ENCODE results near the gene CDH8.
"Not testable (repeated sequence)": the region's sequence is repeated elsewhere in the genome, so short reads cannot be mapped to it uniquely, and the experiment has no call there.

Gene CDH8

DNA sequence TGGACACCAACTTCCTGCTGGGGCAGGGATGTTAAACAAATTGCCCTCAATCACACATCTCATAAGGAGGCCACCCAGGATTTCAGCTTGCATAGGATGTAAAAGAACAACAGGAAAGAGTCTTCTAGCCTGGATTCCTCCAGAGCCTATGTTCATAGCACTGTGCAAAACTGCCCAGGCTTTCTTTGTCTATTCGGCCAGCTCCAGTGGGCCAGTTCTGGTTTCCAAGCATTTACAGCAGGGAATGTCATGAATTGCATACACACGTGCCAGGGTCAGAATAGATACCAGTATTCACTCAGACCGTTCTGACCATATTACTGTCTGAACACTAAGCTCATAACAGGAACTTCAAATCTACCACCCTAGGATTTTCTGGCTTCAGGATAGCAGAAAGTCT, 273.2 kb downstream of the CDH8 start:
- no peak for DNase-seq

DNA sequence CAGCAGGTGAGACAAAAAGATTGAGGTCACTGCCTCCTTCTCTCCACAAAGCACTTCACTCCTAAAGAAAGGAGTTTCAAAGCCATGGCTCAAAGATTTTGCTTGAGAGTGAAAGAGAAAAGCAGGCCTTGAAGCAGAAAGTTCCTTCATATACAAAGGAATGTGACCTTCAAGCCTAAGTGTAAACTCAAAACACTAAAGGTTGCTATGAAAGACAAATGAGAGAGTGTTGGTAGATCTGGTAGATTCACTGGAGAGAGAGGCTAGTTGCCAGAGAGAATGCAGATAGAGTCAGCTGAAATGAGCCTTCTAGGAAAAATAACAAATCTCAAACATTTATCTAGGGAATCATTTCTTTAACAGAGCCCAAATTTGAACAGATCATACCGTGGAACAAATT, 305.2 kb downstream of the CDH8 start:
- DNase-seq: no peak

DNA sequence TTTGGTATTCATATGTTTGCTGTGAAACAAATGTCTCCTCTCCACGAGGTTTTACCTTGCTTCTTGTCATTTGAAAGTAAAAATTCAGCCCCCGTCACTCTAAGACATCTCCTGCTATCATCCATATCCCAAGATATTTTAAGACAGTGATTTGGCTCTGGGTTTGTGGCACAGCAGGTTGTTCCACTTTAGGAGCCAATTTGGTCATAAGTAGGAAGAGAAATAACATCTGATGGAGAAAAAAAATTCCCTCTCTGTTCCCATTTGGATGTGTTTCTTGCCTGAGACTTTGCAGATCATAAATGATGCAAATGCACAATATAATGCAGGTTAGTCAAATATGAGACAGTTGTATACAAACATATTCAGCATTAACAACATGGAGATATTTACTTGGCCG, 309.5 kb downstream of the CDH8 start:
- DNase-seq: no peak

DNA sequence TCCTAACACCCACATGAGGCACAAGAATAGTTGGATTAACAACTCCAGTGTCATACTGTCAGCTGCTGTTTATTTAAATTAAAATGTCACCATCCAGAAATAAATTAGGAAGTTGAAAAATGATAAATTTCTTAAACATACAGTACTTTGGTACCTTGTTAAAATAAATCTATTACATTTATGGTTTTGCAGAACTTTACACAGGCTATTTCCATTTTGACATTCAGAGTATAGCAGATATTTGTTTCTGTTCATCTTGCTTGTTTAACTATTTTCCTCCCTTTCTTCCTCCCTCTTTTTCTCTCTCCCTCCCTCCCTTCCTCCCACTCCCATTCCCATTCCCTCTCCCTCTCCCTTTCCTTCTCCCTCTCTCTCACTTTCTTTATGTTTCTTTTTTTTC, 310.1 kb downstream of the CDH8 start:
- DNase-seq: no peak

DNA sequence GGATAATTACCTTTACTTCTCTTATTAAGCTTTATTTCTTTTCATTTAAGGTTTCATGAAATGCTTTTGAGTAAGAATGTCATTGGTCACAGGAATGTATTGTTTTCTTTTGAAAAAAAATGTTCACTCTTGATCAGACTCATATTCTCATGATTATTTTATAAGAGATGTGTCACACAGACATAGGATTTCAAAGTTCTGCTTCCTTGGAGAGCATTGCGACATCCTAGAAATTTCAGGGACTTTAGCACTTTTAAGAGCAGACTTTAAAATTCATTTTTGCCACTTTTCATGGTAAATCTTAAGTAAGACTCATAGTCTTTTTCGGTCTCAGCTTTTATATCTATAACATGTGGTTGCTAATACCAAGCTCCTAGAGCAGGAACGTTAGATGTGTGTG, 314.7 kb downstream of the CDH8 start:
- DNase-seq: no peak

DNA sequence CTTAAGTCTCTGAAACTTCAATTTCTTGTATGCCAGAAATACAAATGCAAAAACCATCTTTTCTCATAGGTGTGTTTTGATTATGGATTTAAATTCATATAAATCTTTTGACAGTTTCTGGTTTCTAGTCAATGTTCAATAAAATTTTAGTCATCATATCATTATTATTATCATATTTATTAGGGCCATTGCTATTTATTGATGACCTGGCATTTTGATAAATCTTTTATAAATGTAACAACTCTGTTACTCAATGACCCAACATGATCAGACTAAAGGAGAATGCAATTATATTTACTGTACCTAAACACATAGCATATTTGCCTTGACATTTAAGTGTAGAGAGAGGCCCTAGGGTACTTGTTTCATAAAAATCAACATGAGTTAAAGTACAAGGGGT, 320.8 kb downstream of the CDH8 start:
- DNase-seq: no peak

DNA sequence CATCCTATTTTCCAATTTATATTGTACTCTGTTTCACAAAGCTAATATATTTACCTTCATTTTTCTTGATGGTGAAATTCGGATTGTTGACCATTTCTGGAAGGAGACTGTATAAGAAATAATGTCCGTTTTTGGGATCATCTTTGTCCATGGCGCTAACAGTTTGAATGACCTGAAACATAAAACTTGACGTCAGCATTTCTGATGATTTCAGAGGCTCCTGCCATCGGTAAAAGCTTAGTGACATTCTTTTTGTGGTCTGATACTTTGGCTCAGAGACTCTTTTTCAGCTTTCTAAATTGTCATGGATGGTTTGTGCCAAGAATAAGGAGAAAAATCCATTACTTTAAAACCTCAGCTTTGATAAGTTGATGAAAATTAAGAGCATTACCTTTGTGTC, 322.5 kb downstream of the CDH8 start:
- DNase-seq: no peak

DNA sequence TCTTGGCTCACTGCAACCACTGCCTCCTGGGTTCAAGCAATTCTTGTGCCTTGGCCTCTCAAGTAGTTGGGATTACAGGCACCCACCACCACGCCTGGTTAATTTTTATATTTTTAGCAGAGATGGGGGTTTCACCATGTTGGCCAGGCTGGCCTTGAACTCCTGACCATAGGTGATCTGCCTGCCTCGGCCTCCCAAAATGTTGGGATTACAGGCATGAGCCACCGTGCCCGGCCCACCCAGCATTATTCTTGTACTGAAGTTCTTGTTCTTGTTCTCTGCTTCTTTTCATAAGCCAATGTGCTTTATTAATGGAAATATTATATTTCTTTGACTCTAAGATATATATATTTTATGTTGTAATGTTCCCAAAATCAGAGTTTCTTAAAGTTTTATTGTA, 336.6 kb downstream of the CDH8 start:
- DNase-seq: not testable (repeated sequence)

DNA sequence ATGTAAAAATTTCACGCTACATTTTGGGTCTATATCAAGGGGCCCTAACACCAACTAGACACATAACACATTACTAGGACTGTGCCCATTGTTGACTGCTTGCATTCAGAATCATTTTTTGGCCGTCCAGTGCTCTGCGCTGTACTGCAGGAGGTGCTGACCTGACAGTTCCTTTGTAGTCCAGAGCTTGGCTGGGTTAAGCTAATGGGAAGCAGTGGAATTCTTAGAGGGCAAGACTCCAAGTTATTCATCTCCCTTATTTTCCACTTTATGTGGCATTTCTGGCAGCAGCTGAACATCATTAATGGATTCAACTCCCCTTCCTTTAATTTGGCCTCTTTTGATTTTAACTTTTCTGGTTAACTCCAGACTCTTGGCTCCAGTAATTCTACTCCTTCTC, 351.7 kb downstream of the CDH8 start:
- no peak for DNase-seq

GRCh38 chr16:61681673-61682072, 354.6 kb downstream of the CDH8 start:
- no peak for DNase-seq

GRCh38 chr16:61681124-61681523, 355.1 kb downstream of the CDH8 start:
- no peak for DNase-seq

- no peak for DNase-seq
These were observed 358.1 kb downstream of the CDH8 start for GRCh38 chr16:61678182-61678581.

DNA sequence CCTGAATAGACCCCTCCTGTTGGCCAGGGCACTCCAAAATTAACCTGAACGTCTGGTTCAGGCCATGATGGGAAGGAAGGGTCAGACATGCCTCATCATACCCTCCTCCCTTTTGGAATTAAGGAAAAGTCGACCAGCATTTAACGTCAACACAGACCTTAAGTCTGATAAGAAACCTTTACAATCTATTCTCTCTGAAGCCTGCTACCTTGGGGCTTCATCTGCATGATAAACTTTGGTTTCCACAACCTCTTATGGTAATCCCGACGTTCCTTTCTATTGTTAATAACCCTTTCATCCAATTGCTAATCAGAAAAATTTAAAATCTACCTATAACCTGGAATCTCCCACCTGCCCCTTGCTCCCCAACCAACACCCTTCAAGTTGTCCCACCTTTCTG, 358.5 kb downstream of the CDH8 start:
- no peak for DNase-seq

DNA sequence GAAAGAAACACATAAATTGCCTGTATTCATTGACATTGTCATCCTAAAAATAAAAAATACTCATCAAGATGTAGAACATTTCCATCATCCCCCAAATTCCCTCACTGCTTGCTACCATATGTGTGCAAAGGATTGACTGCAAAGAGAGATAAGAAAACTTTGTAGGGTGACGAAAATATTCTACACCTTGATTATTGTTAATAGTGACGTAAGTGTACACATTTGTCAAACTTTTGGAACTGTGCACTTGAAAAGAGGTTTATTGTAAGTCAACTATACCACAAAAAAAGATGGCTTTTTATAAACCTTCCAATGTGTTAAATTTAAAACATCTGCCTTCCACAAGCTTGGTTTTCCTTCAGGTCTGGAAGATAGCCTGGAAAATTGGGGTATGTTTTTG, 359.5 kb downstream of the CDH8 start:
- DNase-seq: no peak

DNA sequence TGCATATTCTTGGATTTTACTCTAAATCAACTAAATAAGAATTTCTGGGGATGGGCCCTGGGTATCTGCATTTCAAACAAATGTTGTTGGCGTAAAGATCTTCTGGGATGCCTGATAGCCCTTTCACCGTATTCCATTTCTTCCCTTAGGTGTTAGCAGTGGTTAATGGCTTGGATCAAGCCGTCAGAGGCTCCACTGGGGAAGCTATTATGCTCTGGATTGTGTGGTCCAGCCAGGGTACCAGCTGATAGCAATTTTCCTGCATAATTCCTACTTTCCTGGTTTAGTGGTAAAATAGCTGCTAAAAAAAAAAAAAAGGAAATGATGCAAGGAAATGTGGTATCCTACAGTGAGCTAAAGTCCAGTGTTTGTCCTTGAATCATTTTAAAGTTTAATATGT, 365.1 kb downstream of the CDH8 start:
- no peak for DNase-seq

DNA sequence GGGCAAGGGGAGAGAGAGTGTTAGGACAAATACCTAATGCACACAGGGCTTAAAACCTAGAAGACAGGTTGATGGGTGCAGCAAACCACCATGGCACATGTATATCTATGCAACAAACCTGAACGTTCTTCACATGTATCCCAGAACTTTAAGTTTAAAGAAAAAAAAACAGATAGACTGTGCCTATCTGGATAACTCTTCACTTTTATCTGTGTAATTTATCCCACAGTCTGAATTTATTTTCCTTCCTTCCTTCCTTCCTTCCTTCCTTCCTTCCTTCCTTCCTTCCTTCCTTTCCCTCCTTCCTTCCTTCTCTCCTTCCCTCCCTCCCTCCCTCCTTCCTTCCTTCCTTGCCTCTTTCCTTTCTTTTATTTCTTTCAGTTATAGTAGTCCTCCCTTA, 370.7 kb downstream of the CDH8 start:
- no peak for DNase-seq

DNA sequence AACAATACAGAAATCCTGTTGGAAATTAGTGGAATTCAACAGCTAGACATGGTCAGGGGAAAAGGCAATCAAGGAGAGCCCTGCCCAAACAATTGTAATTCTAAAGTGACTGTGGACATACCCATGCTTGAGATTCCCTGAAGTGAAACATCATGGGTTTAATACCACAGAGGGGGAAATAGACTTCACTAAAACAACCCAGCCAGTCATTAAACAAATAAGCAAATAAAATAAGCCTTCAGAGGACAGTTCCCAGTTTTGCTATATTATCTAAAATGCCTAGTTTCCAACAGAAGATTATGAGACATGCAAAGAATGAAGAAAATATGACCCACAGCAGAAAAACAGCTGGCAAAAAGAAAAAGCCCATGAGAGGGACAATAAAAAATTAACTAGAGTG, 376.3 kb downstream of the CDH8 start:
- DNase-seq: no peak

GRCh38 chr16:61654962-61655361, 381.3 kb downstream of the CDH8 start:
- DNase-seq: no peak

GRCh38 chr16:61653544-61653943, 382.7 kb downstream of the CDH8 start:
- no peak for DNase-seq

GRCh38 chr16:61645561-61645960, 390.7 kb downstream of the CDH8 start:
- no peak for DNase-seq

GRCh38 chr16:61644736-61645135, 391.5 kb downstream of the CDH8 start:
- no peak for DNase-seq

GRCh38 chr16:61617219-61617783, 418.9 kb downstream of the CDH8 start:
- DNase-seq: no peak

- DNase-seq: no peak
These were observed 420.1 kb downstream of the CDH8 start for GRCh38 chr16:61616088-61616487.

DNA sequence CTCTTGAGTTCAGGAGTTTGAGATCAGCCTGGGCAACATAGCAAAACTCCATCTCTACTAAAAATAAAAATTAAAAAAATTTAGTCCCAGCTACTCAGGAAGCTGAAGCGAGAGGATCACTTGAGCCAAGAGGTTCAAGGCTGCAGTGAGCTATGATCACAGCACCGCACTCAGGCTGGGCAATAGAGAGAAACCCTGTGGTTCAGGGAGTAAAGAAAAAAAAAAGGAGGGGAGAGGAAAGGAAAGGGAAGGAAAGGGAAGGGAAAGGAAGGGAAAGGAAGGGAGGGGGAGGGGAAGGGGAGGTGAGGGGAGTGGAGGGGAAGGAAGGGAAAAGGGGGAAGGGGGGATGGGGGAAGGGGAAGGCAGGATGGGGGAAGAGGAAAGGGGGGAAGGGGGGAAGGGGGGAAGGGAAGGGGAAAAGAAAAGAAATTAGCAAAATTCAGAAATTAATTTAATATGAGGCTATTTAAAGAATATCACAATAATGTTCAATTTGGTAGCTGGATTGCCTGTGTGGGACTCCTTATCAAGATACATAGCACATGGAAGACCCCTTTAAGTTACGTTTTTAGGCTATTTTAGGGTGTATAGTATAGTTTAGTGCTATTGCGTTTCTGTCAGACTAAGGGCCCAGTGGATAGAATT, 424.3 kb downstream of the CDH8 start:
- no peak for DNase-seq

DNA sequence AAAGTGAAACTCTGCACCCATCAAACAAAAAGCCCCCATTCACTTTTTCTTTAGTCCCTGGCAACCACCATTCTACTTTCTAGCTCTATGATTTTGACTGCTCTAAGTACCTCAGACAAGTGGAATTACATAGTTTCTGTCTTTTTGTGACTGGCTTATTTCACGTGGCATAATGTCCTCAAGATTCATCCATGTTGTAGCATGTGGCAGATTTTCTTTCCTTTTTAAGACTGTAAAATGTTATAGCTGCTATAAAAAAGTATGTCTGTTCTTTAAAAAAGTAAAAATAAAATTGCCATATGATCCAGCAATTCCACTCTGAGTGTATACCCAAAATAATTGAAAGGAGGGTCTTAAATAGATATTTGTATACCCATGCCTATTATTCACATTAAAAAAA, 429.7 kb downstream of the CDH8 start:
- DNase-seq: no peak

Data from DMS 273 treated with DMSO at 0.1 percent for 48 hours (cell line).